SJCRH30 (cell line): ENCODE data around the gene CATSPERD. TPM values are rescaled to one million over a fixed set of nuclear protein-coding genes. Genes with fewer than 3 reads are reported as not detected.

Experiments
- DNase-seq, 2 experiments: peaks; one replicate each; pipeline ENCODE4 v3.0.0-alpha.2; 2015 to 2020
- H3K27ac ChIP-seq: fragments of 250-450 bp; sonication (Bioruptor Pico); 2 replicates; pipeline ENCODE4 v1.5.1; 2020; ENCODE audit warnings: mild to moderate bottlenecking, moderate library complexity
- H3K27me3 ChIP-seq: fragments of 250-450 bp; sonication (Bioruptor Pico); 2 replicates; pipeline ENCODE4 v1.5.1; 2020; ENCODE audit warnings: mild to moderate bottlenecking, moderate library complexity
- H3K36me3 ChIP-seq: fragments of 250-450 bp; sonication (Bioruptor Pico); 2 replicates; pipeline ENCODE4 v1.5.1; 2020; ENCODE audit warnings: mild to moderate bottlenecking, moderate library complexity
- H3K4me1 ChIP-seq: fragments of 250-450 bp; sonication (Bioruptor Pico); 2 replicates; pipeline ENCODE4 v1.5.1; 2020; ENCODE audit warnings: mild to moderate bottlenecking, moderate library complexity
- H3K4me3 ChIP-seq: fragments of 250-450 bp; sonication (Bioruptor Pico); 2 replicates; pipeline ENCODE4 v1.5.1; 2020; ENCODE audit warnings: mild to moderate bottlenecking, moderate library complexity
- H3K9me3 ChIP-seq: fragments of 250-450 bp; sonication (Bioruptor Pico); replicated peaks from 2 replicates; pipeline ENCODE4 v1.5.1; 2020; ENCODE audit warnings: mild to moderate bottlenecking, moderate library complexity
- total RNA-seq: library from RNA; depleted of rRNA; stranded (reverse); fragments of >200 nt; shearing (Covaris generic); gene quantifications from 2 replicates; pipeline ENCODE4 v1.2.3, GENCODE V29; 2014

Gene CATSPERD
- total RNA-seq, 1 experiment from 2014 or later = not detected

DNA sequence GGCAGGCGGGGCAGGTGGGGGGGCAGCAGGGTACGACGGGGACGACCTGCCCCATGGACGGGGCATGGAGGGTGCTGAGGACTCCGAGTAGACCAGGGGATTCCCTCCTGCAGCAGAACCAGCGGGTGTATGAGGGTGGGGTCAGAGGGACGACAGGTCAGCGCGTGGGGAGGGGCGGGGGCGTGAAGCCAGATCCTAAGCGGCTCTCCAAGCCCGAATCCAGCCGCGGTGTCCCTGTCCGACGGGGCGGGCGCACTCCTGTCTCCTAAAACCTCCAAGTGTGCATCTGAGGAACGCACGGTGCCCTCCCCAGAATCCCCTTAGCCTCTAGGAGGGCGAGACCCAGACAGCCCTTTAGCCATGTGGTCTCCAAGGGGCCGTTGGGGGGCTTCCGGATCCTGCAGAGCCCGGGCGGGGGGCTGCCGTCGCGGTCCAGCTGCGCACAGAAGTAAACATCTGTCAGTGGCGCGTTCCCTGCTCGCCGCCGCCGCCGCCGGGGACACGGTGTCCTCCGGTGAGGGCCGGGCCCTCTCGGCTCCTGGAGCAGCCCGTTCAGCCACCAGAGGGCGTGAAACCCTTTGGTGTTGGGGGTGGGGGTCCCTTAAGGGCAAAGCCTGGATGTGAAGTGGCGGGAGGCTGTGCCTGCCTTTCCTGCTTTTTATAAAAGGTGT lies 85.2 kb downstream of the CATSPERD start:
- peaks cover 20% of the 10 kb centered on the region for H3K4me1 ChIP-seq
- peak; percentile 88 to 90 for DNase-seq
- peak overlapping the region; percentile 61 for H3K4me3 ChIP-seq
- H3K27ac ChIP-seq = peak overlapping the region; percentile 5; the same call in 1 of the 2 replicates
- no peaks in the 10 kb centered on the region for H3K9me3 ChIP-seq
- no peaks in the 10 kb centered on the region for H3K27me3 ChIP-seq
- H3K36me3 ChIP-seq = no peaks in the 10 kb centered on the region

DNA sequence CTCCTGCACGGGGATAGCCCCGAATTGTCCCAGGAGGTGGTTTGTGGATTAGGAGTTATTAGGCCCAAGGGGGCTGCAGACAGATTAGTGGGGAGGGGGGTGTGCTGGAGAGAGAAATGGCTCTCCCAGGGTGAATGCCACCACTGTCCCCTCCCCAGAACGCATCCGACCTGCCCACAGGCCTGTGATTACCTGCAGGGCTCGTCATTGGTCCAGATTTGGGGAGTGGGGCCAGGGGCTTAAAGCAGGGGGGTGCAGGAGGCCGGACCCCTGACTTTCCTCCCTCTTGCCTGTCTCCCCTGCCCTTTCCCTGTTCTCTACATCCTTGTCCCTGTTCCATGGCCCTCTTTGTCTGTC lies 85.7 kb downstream of the CATSPERD start:
- Histone ChIP-seq H3K9me3 (no peaks in the 10 kb centered on the region), H3K27me3 (no peaks in the 10 kb centered on the region), H3K4me3 (peak overlapping the region; percentile 61), H3K27ac (peak overlapping the region; percentile 5; the same call in 1 of the 2 replicates), H3K4me1 (peaks cover 15% of the 10 kb centered on the region), H3K36me3 (no peaks in the 10 kb centered on the region)
- no peak for DNase-seq

DNA sequence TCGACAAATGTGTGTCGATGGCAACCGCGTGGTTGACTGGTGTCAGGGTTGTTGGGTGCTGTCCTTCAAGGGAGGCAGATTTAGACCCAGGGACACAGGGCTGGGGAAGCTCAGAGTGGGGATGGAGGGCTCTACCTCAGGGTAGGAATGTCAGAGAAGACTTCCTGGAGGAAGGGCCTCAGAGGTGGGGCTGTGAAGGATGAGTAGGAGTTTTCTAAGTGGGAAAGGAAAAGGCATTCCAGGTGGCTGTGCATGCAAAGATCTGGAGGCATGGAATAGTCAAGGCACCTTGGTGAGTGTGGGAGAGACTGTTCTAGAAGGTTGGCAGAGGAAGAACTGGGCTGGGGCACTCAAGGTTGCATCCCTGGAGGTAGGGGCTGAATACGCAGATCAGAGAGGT lies 86.5 kb downstream of the CATSPERD start:
- H3K4me1 ChIP-seq = peaks cover 14% of the 10 kb centered on the region
- no peak for DNase-seq
- no peak overlapping the region for H3K4me3 ChIP-seq
- H3K36me3 ChIP-seq = no peaks in the 10 kb centered on the region
- no peaks in the 10 kb centered on the region for H3K27me3 ChIP-seq
- no peaks in the 10 kb centered on the region for H3K9me3 ChIP-seq
- H3K27ac ChIP-seq = no peak overlapping the region

DNA sequence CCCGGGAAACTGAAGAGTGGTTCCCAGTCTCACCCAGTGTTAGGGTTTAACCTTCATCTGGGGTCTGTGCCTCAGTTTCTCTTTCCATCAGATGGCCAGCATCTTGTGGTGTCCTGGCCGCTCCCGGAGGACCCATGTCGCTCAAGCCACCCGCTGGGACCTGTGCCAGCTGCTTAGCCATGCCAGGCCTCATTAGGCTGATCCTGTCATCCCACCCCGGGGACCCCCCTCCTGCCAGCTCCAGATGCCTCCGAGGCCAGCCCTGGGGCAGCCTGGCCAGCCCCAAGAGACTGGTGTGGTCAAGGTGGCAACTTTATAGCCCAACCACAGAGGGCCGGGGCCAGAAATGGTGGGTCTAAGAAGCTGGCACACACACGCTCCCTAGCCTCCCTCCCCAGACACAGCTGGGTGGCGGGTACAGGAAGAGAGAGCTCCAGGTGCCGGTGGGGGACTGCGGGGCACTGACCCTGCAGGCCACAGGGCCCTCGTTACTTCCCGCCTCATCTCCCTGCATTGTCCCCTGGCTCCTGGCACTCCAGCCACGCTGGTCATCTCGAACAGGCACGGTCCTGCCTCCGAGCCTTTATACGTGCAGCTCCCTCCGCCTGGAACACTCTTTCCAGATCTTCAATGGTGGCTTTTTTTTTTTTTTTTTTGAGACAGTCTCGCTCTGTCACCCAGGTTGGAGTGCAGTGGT lies 87.8 kb downstream of the CATSPERD start:
- H3K9me3 ChIP-seq = no peaks in the 10 kb centered on the region
- no peaks in the 10 kb centered on the region for H3K27me3 ChIP-seq
- H3K36me3 ChIP-seq = no peaks in the 10 kb centered on the region
- H3K4me1 ChIP-seq = peaks cover 14% of the 10 kb centered on the region
- H3K4me3 ChIP-seq = no peak overlapping the region
- DNase-seq = no peak
- no peak overlapping the region for H3K27ac ChIP-seq

DNA sequence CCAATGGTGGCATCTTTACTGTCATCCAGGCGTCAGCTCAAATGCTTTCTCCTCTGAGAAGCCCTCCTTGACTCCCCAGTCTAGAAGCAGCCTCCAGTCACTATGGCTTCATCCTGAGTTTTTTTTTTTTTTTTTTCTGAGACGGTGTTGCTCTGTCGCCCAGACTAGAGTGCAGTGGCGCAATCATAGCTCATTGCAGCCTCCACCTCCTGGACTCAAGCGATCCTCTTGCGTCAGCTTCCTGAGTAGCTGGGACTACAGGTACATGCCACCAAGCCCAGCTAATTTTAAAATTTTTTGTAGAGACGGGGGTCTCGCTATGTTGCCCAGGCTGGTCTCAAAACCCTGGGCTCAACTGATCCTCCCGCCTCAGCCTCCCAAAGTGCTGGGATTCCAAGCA lies 88.6 kb downstream of the CATSPERD start:
- no peaks in the 10 kb centered on the region for H3K9me3 ChIP-seq
- H3K36me3 ChIP-seq = no peaks in the 10 kb centered on the region
- no peak overlapping the region for H3K27ac ChIP-seq
- no peaks in the 10 kb centered on the region for H3K27me3 ChIP-seq
- no peak overlapping the region for H3K4me3 ChIP-seq
- no peak for DNase-seq
- peaks cover 10% of the 10 kb centered on the region for H3K4me1 ChIP-seq

DNA sequence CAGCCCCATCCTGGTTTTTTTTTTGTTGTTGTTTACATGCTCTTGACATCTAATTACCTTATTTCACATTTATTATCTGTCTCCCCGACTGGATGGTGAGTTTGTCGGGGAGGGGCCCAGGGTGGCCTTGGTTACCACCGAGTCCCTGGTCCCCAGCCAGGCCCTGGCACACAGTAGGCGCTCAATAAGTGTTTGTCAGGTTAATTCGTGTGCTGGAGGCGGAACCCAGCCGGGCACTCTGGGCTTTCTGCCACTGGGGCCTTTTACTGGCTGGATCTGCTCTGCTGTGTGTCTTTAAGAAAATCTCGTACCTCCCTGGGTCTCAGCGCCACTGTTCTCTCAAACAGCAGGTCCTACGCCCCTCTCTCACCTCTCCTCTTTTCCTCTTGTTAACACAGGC lies 89.0 kb downstream of the CATSPERD start:
- H3K9me3 ChIP-seq = no peaks in the 10 kb centered on the region
- peaks cover 7% of the 10 kb centered on the region for H3K4me1 ChIP-seq
- no peaks in the 10 kb centered on the region for H3K36me3 ChIP-seq
- H3K4me3 ChIP-seq = no peak overlapping the region
- no peak for DNase-seq
- no peak overlapping the region for H3K27ac ChIP-seq
- no peaks in the 10 kb centered on the region for H3K27me3 ChIP-seq

DNA sequence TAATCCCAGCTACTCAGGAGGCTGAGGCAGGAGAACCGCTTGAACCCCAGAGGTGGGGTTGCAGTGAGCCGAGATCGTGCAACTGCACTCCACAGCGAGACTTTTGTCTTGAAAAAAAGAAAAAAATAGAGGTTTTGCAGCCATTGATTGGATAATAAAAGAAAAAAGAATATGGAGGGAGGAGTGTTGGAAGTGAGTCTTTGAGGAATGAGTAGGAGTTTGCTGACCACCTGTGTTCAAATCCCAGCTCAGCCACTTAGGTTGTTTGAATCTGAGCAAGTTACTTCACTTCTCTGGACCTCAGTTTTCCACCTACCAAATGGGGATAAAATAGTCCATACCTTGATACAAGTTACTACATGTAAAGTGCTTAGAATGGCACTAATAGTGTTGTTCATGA lies 90.7 kb downstream of the CATSPERD start:
- H3K4me3 ChIP-seq = no peak overlapping the region
- H3K9me3 ChIP-seq = no peaks in the 10 kb centered on the region
- H3K27ac ChIP-seq = no peak overlapping the region
- H3K4me1 ChIP-seq = peaks cover 5% of the 10 kb centered on the region; the same call in 1 of the 2 replicates
- no peaks in the 10 kb centered on the region for H3K36me3 ChIP-seq
- no peak for DNase-seq
- H3K27me3 ChIP-seq = no peaks in the 10 kb centered on the region

DNA sequence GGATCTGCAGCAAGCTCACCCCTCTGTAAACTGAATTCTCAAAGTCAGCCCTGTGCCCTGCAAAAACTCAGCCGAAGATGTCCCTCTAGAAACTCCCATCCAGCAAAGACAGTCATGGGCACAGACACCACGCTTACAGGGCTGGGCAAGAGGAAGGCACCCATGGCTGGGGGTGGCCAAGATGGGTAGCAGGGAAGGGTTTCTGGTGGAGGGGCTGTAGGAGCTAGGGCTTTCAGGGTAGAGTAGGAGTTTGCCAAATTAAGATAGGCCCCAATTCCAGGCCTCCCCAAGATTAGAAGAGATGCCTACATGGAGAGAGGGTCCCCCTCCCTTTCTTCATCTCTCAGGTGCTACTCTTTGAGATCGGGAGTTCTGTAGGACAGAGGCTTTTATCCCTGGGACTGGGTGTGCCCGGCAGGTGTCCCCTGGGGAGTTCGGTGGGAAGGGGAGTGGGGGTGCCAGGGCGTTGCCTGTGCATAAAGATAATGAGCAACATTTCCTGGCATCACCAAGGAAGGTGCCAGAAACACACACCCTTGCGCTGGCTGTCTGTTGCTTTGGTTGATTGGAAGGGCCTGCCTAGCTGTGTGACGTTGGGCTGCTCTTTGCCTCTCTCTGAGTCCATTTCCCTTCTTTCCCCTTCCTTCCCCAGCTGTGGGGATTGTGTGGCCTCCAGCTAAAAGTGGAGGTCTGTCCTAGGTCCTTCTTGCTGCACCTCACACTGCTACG lies 93.8 kb downstream of the CATSPERD start:
- H3K27me3 ChIP-seq = no peaks in the 10 kb centered on the region
- no peak overlapping the region for H3K27ac ChIP-seq
- no peak for DNase-seq
- no peaks in the 10 kb centered on the region for H3K4me1 ChIP-seq
- H3K9me3 ChIP-seq = no peaks in the 10 kb centered on the region
- no peaks in the 10 kb centered on the region for H3K36me3 ChIP-seq
- no peak overlapping the region for H3K4me3 ChIP-seq

DNA sequence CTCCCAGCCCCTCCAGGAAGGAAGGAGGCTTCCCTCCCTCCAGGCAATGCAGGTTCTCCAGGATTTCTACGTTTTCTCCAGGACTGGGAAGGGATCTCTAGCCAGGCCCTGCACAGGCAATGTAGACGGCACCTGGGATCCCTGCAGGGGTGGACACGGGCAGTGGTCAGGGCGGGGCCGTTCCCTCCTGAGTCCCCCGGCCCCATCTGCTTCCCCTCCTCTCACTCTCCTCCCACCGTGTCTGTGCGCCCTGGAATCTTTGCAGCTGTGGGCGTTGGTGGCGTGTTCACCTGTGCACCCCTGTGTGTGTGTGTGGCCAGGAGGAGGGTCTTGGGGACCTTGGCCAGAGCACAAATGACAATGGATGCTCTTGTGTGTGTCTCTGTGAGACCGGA lies 94.4 kb downstream of the CATSPERD start:
- DNase-seq = no peak
- no peak overlapping the region for H3K4me3 ChIP-seq
- H3K4me1 ChIP-seq = no peaks in the 10 kb centered on the region
- H3K27me3 ChIP-seq = no peaks in the 10 kb centered on the region
- no peaks in the 10 kb centered on the region for H3K9me3 ChIP-seq
- no peaks in the 10 kb centered on the region for H3K36me3 ChIP-seq
- no peak overlapping the region for H3K27ac ChIP-seq

DNA sequence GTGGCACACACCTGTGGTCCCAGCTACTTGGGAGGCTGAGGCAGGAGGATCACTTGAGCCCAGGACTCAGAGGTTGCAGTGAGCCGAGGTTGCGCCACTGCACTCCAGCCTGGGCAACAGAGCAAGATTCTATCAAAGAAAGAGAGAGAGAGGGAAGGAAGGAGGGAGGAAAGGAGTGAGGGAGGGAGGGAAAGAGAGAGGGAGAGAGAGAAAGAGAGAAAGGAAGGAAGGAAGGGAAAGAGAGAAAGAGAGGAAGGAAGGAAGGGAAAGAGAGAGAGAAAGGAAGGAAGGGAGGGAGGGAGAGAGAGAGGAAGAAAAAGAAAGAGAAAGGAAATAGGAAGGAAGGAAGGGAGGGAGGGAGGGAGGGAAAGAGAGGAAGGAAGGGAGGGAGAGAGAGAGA lies 96.8 kb downstream of the CATSPERD start:
- H3K27ac ChIP-seq = no peak overlapping the region
- DNase-seq = no peak
- no peaks in the 10 kb centered on the region for H3K36me3 ChIP-seq
- no peaks in the 10 kb centered on the region for H3K9me3 ChIP-seq
- H3K4me1 ChIP-seq = no peaks in the 10 kb centered on the region
- no peak overlapping the region for H3K4me3 ChIP-seq
- H3K27me3 ChIP-seq = no peaks in the 10 kb centered on the region

DNA sequence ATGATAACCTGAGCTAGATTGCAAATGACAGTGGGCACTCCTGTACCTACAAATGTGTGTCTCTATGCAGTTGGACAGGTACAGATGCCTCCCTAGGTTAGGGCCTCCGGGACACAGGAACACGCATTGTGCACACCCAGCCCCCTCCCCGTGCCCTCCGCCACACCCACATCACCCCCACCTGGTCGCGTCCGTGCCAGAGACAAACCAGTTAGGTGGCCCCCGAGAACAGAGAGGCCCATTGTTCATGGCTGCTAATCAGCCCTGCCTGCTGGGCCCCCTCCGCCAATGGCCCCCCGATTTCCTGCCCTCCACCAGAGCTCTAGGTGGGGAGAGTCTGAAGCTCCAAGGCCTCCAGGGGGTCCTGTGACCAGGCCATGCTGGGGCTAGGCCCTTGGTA lies 98.2 kb downstream of the CATSPERD start:
- Histone ChIP-seq H3K4me1 (no peaks in the 10 kb centered on the region), H3K36me3 (no peaks in the 10 kb centered on the region), H3K27me3 (no peaks in the 10 kb centered on the region), H3K9me3 (no peaks in the 10 kb centered on the region), H3K27ac (no peak overlapping the region), H3K4me3 (no peak overlapping the region)
- DNase-seq = no peak

DNA sequence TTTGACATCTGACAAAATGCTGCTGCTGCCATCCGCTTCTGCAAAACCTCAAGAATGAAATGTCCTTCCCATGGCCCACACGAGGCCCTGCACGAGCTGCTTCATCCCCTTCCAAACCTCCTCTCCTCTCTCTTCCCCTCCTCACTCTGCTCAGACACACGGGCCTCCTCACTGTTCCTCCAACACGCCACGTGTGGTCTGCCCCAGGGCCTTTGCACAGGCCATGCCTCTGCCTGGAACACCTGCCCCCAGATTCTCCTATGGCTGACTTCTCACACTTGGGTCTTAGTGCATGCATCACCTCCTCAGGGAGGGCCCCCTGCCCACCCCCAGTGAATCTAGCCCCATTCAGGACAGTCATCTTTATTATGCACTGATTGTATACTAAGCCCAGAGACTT lies 100.3 kb downstream of the CATSPERD start:
- no peak overlapping the region for H3K27ac ChIP-seq
- no peaks in the 10 kb centered on the region for H3K36me3 ChIP-seq
- no peak overlapping the region for H3K4me3 ChIP-seq
- peaks cover 8% of the 10 kb centered on the region for H3K4me1 ChIP-seq
- no peaks in the 10 kb centered on the region for H3K27me3 ChIP-seq
- no peaks in the 10 kb centered on the region for H3K9me3 ChIP-seq
- no peak for DNase-seq

DNA sequence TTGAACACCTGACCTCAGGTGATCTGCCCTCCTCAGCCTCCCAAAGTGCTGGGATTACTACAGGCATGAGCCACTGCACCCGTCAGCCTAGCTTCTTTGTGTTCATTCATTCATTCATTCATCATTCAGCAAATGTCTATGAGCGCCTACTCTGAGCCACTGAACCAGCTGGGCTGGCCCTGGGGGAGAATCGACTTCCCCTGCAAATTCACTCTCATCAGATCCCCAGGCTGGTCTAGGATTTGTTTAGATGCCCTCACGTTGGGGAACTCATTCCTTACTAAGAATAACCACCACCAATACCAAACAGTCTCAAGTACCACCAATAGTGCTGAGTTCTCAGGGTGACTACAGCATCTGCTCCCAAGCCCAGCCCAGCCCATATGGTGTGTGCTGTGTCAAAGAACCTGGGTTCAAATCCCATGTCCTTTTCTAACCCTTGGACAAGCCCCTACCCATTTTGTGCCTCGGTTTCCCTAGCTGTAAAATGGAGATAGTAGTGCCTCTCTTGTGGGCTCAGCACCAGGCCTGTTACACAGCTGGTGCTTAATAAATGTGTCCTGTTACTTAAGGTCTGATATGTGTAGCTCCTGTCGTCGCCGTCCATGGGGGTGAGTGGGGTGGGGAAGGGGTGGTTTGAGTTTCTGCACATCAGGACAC lies 101.2 kb downstream of the CATSPERD start:
- no peaks in the 10 kb centered on the region for H3K36me3 ChIP-seq
- no peak for DNase-seq
- no peak overlapping the region for H3K4me3 ChIP-seq
- H3K27ac ChIP-seq = no peak overlapping the region
- H3K4me1 ChIP-seq = peaks cover 16% of the 10 kb centered on the region
- no peaks in the 10 kb centered on the region for H3K27me3 ChIP-seq
- no peaks in the 10 kb centered on the region for H3K9me3 ChIP-seq

DNA sequence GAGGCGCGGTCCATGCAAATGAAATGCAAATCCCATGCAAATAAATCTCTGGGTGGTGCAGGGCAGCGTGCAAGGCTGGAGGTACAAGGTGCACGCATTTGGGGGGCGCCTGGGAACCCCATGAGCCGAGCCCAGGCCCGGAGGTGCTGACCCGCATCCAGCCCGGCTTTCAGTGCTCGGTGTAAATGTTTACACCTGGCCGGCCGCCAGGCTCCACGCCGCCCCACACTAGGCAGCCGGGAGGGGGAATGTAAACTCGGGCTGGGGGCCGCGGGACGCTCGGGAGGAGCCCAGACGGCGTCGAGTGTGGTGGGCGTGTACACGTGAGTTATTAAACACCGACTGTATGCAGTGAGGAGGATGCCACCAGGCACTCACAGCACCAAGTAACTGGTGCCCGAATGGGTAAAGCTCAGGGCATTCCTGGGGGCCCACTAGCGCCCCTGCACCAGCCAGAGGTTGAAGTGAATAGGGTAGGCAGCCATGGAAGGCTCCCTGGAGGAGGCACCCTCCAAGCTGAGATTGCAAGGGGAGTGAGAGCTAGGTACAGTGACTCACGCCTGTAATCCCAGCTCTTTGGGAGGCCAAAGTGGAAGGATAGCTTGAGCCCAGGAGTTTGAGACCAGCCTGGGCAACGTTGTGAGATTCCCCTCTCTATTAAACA lies 101.9 kb downstream of the CATSPERD start:
- no peaks in the 10 kb centered on the region for H3K27me3 ChIP-seq
- no peak overlapping the region for H3K4me3 ChIP-seq
- no peak for DNase-seq
- no peaks in the 10 kb centered on the region for H3K36me3 ChIP-seq
- H3K9me3 ChIP-seq = no peaks in the 10 kb centered on the region
- H3K4me1 ChIP-seq = peaks cover 22% of the 10 kb centered on the region
- H3K27ac ChIP-seq = no peak overlapping the region
